Measurements from ENCODE around the gene NAALADL2.

NAALADL2 gene

GRCh38 chr3:175278680-175279079 lies 419.5 kb downstream of the NAALADL2 start:
- DNase-seq (ENCODE audit: low read depth, low spot score): no peak
- no peak overlapping the region for H3K27ac ChIP-seq

- DNase-seq (ENCODE audit: low read depth, low spot score): no peak
- no peak overlapping the region for H3K27ac ChIP-seq
Observed at GRCh38 chr3:175279457-175279856, 420.3 kb downstream of the NAALADL2 start.

- no peak for DNase-seq (ENCODE audit: low read depth, low spot score)
- no peak overlapping the region for H3K27ac ChIP-seq
Observed at GRCh38 chr3:175279911-175280310, 420.8 kb downstream of the NAALADL2 start.

- no peak for DNase-seq (ENCODE audit: low read depth, low spot score)
- no peak overlapping the region for H3K27ac ChIP-seq
Observed at GRCh38 chr3:175287361-175287963, 428.3 kb downstream of the NAALADL2 start.

- DNase-seq (ENCODE audit: low read depth, low spot score): no peak
- no peak overlapping the region for H3K27ac ChIP-seq
Observed at GRCh38 chr3:175288621-175289020, 429.5 kb downstream of the NAALADL2 start.

GRCh38 chr3:175294793-175295192 lies 435.7 kb downstream of the NAALADL2 start:
- H3K27ac ChIP-seq: no peak overlapping the region
- DNase-seq (ENCODE audit: low read depth, low spot score): no peak

- H3K27ac ChIP-seq: no peak overlapping the region
- DNase-seq (ENCODE audit: low read depth, low spot score): no peak
Observed at GRCh38 chr3:175295248-175296130, 436.4 kb downstream of the NAALADL2 start.

GRCh38 chr3:175297216-175297615 lies 438.1 kb downstream of the NAALADL2 start:
- H3K27ac ChIP-seq: no peak overlapping the region
- no peak for DNase-seq (ENCODE audit: low read depth, low spot score)

GRCh38 chr3:175301741-175302140 lies 442.6 kb downstream of the NAALADL2 start:
- no peak for DNase-seq (ENCODE audit: low read depth, low spot score)
- H3K27ac ChIP-seq: no peak overlapping the region

- H3K27ac ChIP-seq: no peak overlapping the region
- DNase-seq (ENCODE audit: low read depth, low spot score): no peak
Observed at GRCh38 chr3:175304404-175304803, 445.3 kb downstream of the NAALADL2 start.

- no peak overlapping the region for H3K27ac ChIP-seq
- no peak for DNase-seq (ENCODE audit: low read depth, low spot score)
Observed at GRCh38 chr3:175307642-175308041, 448.5 kb downstream of the NAALADL2 start.

GRCh38 chr3:175308097-175308496 lies 449.0 kb downstream of the NAALADL2 start:
- H3K27ac ChIP-seq: no peak overlapping the region
- no peak for DNase-seq (ENCODE audit: low read depth, low spot score)

- no peak overlapping the region for H3K27ac ChIP-seq
- DNase-seq (ENCODE audit: low read depth, low spot score): no peak
Observed at GRCh38 chr3:175310046-175310445, 450.9 kb downstream of the NAALADL2 start.

GRCh38 chr3:175311404-175311803 lies 452.3 kb downstream of the NAALADL2 start:
- H3K27ac ChIP-seq: no peak overlapping the region
- no peak for DNase-seq (ENCODE audit: low read depth, low spot score)

GRCh38 chr3:175311946-175312345 lies 452.8 kb downstream of the NAALADL2 start:
- no peak overlapping the region for H3K27ac ChIP-seq
- DNase-seq (ENCODE audit: low read depth, low spot score): no peak

GRCh38 chr3:175312791-175313190 lies 453.7 kb downstream of the NAALADL2 start:
- no peak overlapping the region for H3K27ac ChIP-seq
- no peak for DNase-seq (ENCODE audit: low read depth, low spot score)

GRCh38 chr3:175316799-175317198 lies 457.7 kb downstream of the NAALADL2 start:
- no peak overlapping the region for H3K27ac ChIP-seq
- no peak for DNase-seq (ENCODE audit: low read depth, low spot score)

- no peak overlapping the region for H3K27ac ChIP-seq
- DNase-seq (ENCODE audit: low read depth, low spot score): no peak
Observed at GRCh38 chr3:175325440-175325839, 466.3 kb downstream of the NAALADL2 start.

GRCh38 chr3:175326041-175326440 lies 466.9 kb downstream of the NAALADL2 start:
- no peak for DNase-seq (ENCODE audit: low read depth, low spot score)
- no peak overlapping the region for H3K27ac ChIP-seq

GRCh38 chr3:175329373-175329772 lies 470.2 kb downstream of the NAALADL2 start:
- DNase-seq (ENCODE audit: low read depth, low spot score): no peak
- no peak overlapping the region for H3K27ac ChIP-seq

GRCh38 chr3:175335229-175335628 lies 476.1 kb downstream of the NAALADL2 start:
- no peak for DNase-seq (ENCODE audit: low read depth, low spot score)
- H3K27ac ChIP-seq: no peak overlapping the region
